Osteocyte (in vitro differentiated cells): ENCODE data around the gene DBNDD1. TPM values are rescaled to one million over a fixed set of nuclear protein-coding genes. Genes with fewer than 3 reads are reported as not detected.
A peak's percentile ranks its signal among the peaks of the same experiment; 100 is the strongest.

Source experiments
- DNase-seq: peaks from one replicate; pipeline ENCODE4 v3.0.0; 2021; ENCODE audit warnings: mixed read lengths; ENCODE audit not compliant: unreplicated experiment; ENCODE audit errors: extremely low spot score
- H3K27ac Mint-ChIP-seq: one replicate; pipeline ENCODE4 v1.8.0; 2021; ENCODE audit warnings: mild to moderate bottlenecking, mixed read lengths; ENCODE audit not compliant: unreplicated experiment
- H3K27me3 Mint-ChIP-seq: one replicate; pipeline ENCODE4 v1.8.0; 2021; ENCODE audit warnings: mixed read lengths; ENCODE audit not compliant: unreplicated experiment
- H3K36me3 Mint-ChIP-seq: one replicate; pipeline ENCODE4 v1.8.0; 2021; ENCODE audit warnings: mixed read lengths; ENCODE audit not compliant: unreplicated experiment
- H3K4me1 Mint-ChIP-seq: one replicate; pipeline ENCODE4 v1.8.0; 2021; ENCODE audit warnings: mixed read lengths; ENCODE audit not compliant: unreplicated experiment
- H3K4me3 Mint-ChIP-seq: one replicate; pipeline ENCODE4 v1.8.0; 2021; ENCODE audit warnings: mild to moderate bottlenecking, moderate library complexity, mixed read lengths; ENCODE audit not compliant: unreplicated experiment
- H3K9me3 Mint-ChIP-seq: one replicate; pipeline ENCODE4 v1.8.0; 2021; ENCODE audit warnings: mixed read lengths; ENCODE audit not compliant: unreplicated experiment
- CTCF ChIP-seq: fragments of 200-600 bp; sonication (generic); IDR thresholded peaks from 2 replicates; pipeline ENCODE4 v1.5.0; 2021; ENCODE audit warnings: antibody characterized with exemption, mild to moderate bottlenecking, moderate library complexity
- total RNA-seq: library from RNA; stranded (reverse); gene quantifications from 2 replicates; pipeline ENCODE4 v1.2.1, GENCODE V29; 2021

Gene DBNDD1
- total RNA-seq, 1 donor from 2014 or later, result 0.78 TPM

GRCh38 chr16:89973654-89974335 lies 45.5 kb downstream of the DBNDD1 start:
- Mint-ChIP-seq H3K4me1 (peaks cover 15% of the 10 kb centered on the region), H3K27me3 (no peaks in the 10 kb centered on the region), H3K9me3 (no peaks in the 10 kb centered on the region), H3K36me3 (peaks cover under 1% of the 10 kb centered on the region), H3K4me3 (peak overlapping the region; percentile 96), H3K27ac (peak overlapping the region; percentile 27)
- TF ChIP-seq CTCF, result no peak
- DNase-seq, result no peak

- Mint-ChIP-seq H3K27me3 (no peaks in the 10 kb centered on the region), H3K9me3 (no peaks in the 10 kb centered on the region), H3K4me1 (peaks cover 15% of the 10 kb centered on the region), H3K27ac (peak overlapping the region; percentile 97), H3K36me3 (no peaks in the 10 kb centered on the region), H3K4me3 (peak overlapping the region; percentile 96)
- DNase-seq, result no peak
- no peak for TF ChIP-seq CTCF
Measured at GRCh38 chr16:89973235-89973634, 46.0 kb downstream of the DBNDD1 start.

- peak overlapping the region; percentile 96 for H3K4me3 Mint-ChIP-seq
- peak overlapping the region; percentile 97 for H3K27ac Mint-ChIP-seq
- peak; percentile 97 for DNase-seq
- no peaks in the 10 kb centered on the region for H3K9me3 Mint-ChIP-seq
- peaks cover 15% of the 10 kb centered on the region for H3K4me1 Mint-ChIP-seq
- H3K27me3 Mint-ChIP-seq, result no peaks in the 10 kb centered on the region
- TF ChIP-seq CTCF, result no peak
- no peaks in the 10 kb centered on the region for H3K36me3 Mint-ChIP-seq
Measured at GRCh38 chr16:89972244-89973234, 46.7 kb downstream of the DBNDD1 start.

GRCh38 chr16:89971495-89972243 lies 47.6 kb downstream of the DBNDD1 start:
- peak overlapping the region; percentile 96 for H3K4me3 Mint-ChIP-seq
- no peak for DNase-seq
- H3K27ac Mint-ChIP-seq, result peak overlapping the region; percentile 97
- H3K27me3 Mint-ChIP-seq, result no peaks in the 10 kb centered on the region
- H3K36me3 Mint-ChIP-seq, result no peaks in the 10 kb centered on the region
- no peak for TF ChIP-seq CTCF
- peaks cover 15% of the 10 kb centered on the region for H3K4me1 Mint-ChIP-seq
- no peaks in the 10 kb centered on the region for H3K9me3 Mint-ChIP-seq
